Activated naive CD4-positive, alpha-beta T cell treated with anti-CD3 and anti-CD28 coated beads, Interleukin-2, amount 10 ng/mL, durations not matched to agents 7 days and 5 days (primary cell): ENCODE data around the gene EVA1A.

ENCODE experiments used
- CTCF ChIA-PET: fragments of 350-600 bp; sonication (Branson Sonifier 250); formaldehyde crosslinking; loops from one replicate; lab custom pipeline; 2021; ENCODE audit warnings: antibody characterized with exemption; lab: Charles Lee
- DNase-seq: peaks from one replicate; pipeline ENCODE4 v3.0.0-alpha.2; 2020
- H3K27ac Mint-ChIP-seq: one replicate; pipeline ENCODE4 v1.8.0; 2021; ENCODE audit warnings: mild to moderate bottlenecking, moderate library complexity, mixed read lengths
- H3K27me3 Mint-ChIP-seq: one replicate; pipeline ENCODE4 v1.8.0; 2021; ENCODE audit warnings: mild to moderate bottlenecking, mixed read lengths
- H3K36me3 Mint-ChIP-seq: one replicate; pipeline ENCODE4 v1.8.0; 2021; ENCODE audit warnings: mixed read lengths
- H3K4me1 Mint-ChIP-seq: one replicate; pipeline ENCODE4 v1.8.0; 2021; ENCODE audit warnings: mixed read lengths
- H3K4me3 Mint-ChIP-seq: one replicate; pipeline ENCODE4 v1.8.0; 2021; ENCODE audit warnings: mild to moderate bottlenecking, moderate library complexity, mixed read lengths
- H3K9me3 Mint-ChIP-seq: one replicate; pipeline ENCODE4 v1.8.0; 2021; ENCODE audit warnings: mixed read lengths

EVA1A gene

DNA sequence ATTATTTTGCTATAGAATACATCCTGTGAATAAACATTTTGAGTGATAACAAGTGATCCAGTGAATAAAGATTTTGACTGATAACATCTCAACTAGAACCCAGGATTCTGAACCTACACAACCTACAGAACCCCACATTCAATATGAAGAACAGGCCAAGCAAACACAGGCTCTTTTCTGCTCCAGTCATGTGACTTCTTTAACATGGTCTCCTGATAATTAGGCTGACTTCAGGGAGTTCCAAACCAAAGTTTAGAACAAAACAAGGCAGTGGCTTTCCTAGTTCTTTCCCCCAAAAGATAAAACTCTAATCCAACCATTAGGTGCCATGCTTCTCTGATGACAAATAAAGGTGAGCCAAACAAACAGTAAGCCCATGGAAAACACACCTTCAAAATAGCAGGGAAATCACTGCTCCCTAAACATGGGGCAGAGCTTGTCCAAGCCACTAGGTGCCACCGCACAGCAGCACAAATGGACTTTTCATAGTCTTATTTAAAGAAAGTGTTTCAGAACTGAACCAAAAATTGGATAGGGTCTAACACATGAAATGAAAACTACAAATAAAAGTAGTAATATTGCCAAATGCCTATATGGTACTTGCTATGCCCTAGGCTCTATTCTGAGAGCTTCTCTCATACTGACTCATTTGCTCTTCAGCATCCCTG is 95.3 kb downstream of the EVA1A start:
- Mint-ChIP-seq H3K4me3 (no peak overlapping the region), H3K27ac (no peak overlapping the region), H3K27me3 (peaks cover 4% of the 10 kb centered on the region), H3K36me3 (no peaks in the 10 kb centered on the region), H3K4me1 (no peaks in the 10 kb centered on the region), H3K9me3 (no peaks in the 10 kb centered on the region)
- CTCF ChIA-PET: interaction anchor here (0.6 to 6.5 kb wide), 7 partner anchors 22 to 547 kb away, joined by 3 to 52 read pairs (median 3); no protein-coding TSS in a partner anchor
- DNase-seq: no peak

DNA sequence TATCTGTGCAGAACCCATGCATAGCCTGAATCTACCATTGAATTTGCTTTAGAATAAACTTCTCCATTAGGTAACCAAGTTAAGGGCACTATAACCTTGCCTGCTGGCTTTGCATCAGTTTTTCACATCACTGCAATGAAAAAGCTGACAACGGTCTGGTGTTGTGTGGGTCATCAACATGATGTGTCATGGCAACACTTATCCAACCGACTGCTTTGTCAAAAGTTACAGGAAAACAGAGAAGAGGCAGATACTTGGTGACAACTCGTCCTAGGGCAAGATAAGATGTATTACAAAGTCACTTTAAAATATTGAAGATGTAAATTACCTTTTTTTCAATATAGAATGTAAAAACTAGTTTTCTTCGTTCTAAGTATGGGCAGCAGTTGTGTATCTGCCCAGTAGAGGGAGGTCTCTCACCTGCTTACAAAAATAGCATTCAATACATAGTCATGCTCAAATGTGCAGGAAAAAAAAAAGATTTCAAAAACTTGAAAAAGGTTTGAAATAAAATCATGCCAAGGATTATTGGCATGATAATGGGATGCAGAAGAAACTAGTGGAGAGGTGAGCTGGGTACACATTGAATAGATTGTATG is 96.3 kb downstream of the EVA1A start:
- H3K27me3 Mint-ChIP-seq: peaks cover 4% of the 10 kb centered on the region
- H3K36me3 Mint-ChIP-seq: no peaks in the 10 kb centered on the region
- H3K27ac Mint-ChIP-seq: no peak overlapping the region
- DNase-seq: no peak
- H3K4me1 Mint-ChIP-seq: no peaks in the 10 kb centered on the region
- no peak overlapping the region for H3K4me3 Mint-ChIP-seq
- CTCF ChIA-PET: interaction anchor here (0.6 to 6.5 kb wide), 5 partner anchors 41 to 546 kb away, joined by 3 to 52 read pairs (median 3); no protein-coding TSS in a partner anchor
- no peaks in the 10 kb centered on the region for H3K9me3 Mint-ChIP-seq

DNA sequence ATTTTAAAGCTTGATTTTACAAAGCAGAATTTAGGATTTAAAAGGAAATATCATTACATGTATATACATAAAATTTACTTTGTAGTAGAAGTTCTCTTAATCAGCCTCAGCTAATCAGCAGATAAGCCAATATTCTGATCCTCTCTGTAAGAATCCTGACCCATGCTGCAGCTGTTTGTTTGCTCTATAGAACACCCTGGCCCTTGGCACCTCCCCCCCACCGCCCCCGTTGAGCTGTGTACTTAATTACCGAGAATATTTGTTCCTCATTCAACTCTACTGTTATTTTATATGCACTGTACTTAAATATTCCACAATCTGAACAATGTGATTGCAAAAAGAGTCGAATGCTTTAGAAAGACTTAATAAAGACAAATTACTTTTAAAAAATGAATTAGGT is 98.0 kb downstream of the EVA1A start:
- no peak for DNase-seq
- CTCF ChIA-PET: interaction anchor here (0.9 kb wide), 1 partner anchor 146 kb away, joined by 4 read pairs; no protein-coding TSS in a partner anchor
- Mint-ChIP-seq H3K36me3 (no peaks in the 10 kb centered on the region), H3K4me1 (no peaks in the 10 kb centered on the region), H3K9me3 (no peaks in the 10 kb centered on the region), H3K27ac (no peak overlapping the region), H3K27me3 (peaks cover 4% of the 10 kb centered on the region), H3K4me3 (no peak overlapping the region)

DNA sequence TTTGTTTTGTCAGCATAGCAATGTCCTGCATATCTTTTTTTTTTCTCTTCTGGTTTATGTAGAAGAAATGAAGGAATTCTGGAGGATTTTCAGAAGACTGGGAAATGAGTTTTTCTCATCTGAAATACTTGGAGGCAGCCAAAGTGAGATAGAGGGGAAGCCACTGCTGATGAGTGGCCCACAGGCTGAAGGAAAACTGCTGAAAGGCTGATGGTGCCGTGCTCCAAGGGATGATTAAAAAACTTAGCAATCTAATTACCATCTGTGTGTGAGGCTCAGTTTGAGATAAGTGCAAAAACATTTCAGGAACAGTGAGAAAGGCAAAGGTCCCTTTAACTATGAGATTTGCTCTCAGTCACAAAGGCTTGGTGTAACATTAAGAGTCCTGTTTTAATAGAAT is 98.5 kb downstream of the EVA1A start:
- Mint-ChIP-seq H3K36me3 (no peaks in the 10 kb centered on the region), H3K9me3 (no peaks in the 10 kb centered on the region), H3K27ac (no peak overlapping the region), H3K4me3 (no peak overlapping the region), H3K4me1 (no peaks in the 10 kb centered on the region), H3K27me3 (peaks cover 4% of the 10 kb centered on the region)
- CTCF ChIA-PET: interaction anchor here (0.9 to 1.2 kb wide), 2 partner anchors 10 to 146 kb away, joined by 3 to 4 read pairs; no protein-coding TSS in a partner anchor
- DNase-seq: no peak

DNA sequence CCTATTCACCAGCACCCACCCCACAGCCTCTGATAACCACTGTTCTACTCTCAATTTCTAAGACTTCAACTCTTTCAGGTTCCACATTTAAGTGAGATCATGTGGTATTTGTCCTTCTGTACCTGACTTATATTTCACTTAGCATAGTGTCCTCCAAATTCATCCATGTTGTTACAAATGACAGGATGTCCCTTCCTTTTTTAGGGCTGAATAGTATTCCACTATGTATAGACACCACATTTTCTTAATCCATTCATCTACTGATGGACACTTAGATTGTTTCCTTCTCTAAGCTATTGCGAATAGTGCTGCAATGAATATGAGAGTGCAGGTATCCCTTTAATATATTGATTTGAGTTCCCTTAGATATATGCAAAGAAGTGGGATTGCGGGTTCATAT is 100.1 kb downstream of the EVA1A start:
- CTCF ChIA-PET: interaction anchor here (1.2 kb wide), 1 partner anchor 8 kb away, joined by 3 read pairs; no protein-coding TSS in a partner anchor
- peaks cover 4% of the 10 kb centered on the region for H3K27me3 Mint-ChIP-seq

DNA sequence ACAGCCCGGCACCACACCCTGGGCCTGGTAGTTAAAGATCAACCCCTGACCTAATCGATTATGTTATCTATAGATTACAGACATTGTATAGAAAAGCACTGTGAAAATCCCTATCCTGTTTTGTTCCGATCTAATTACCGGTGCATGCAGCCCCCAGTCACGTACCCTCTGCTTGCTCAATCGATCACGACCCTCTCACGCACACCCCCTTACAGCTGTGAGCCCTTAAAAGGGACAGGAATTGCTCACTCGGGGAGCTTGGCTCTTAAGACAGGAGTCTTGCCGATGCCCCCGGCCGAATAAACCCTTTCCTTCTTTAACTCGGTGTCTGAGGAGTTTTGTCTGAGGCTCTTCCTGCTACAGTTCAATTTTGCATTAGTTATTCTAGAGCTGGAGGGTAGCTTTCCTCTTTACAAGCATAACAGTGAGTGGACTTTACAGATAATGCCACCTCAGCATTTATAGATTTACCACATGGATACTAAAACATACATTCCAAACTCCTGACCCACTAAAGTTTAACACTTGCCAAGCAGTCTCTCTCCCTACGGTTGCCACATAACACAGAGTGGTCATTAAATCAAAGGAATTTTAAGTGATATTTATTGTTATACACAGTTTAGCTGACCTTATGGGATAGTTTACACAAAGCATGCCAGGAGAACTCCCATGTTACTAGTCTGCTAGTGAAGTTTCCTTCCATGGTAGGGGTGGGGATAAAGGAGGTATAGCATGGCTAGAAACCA is 101.0 kb downstream of the EVA1A start:
- Mint-ChIP-seq H3K36me3 (no peaks in the 10 kb centered on the region), H3K27ac (no peak overlapping the region), H3K4me3 (no peak overlapping the region), H3K27me3 (peaks cover 4% of the 10 kb centered on the region), H3K9me3 (no peaks in the 10 kb centered on the region), H3K4me1 (no peaks in the 10 kb centered on the region)
- CTCF ChIA-PET: no interaction called here
- no peak for DNase-seq

More for the DNA sequence above, 100.1 kb downstream of the EVA1A start:
- Mint-ChIP-seq H3K27ac (no peak overlapping the region), H3K36me3 (no peaks in the 10 kb centered on the region), H3K4me3 (no peak overlapping the region), H3K9me3 (no peaks in the 10 kb centered on the region), H3K4me1 (no peaks in the 10 kb centered on the region)
- no peak for DNase-seq

DNA sequence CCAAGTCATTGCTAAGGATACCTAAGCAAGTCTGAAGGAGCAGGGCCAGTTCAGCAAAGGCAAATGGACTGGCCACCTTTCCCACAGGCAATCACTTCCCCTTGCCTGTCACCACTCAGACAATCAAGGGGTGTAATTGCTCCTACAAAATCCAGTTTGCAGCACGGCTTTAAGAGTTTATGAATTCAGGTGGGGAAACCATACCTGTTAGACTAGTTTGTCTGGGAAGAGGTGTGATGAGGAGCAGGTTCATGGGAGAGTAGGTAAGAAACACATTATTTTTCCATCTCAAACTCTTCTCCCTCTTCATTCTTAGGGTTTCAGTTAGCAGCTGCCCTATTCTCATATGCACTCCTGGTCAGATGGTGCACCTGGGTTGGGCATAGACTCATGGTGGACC is 102.5 kb downstream of the EVA1A start:
- CTCF ChIA-PET: no interaction called here
- H3K27me3 Mint-ChIP-seq: peaks cover 4% of the 10 kb centered on the region
- no peaks in the 10 kb centered on the region for H3K36me3 Mint-ChIP-seq
- no peaks in the 10 kb centered on the region for H3K9me3 Mint-ChIP-seq
- no peak overlapping the region for H3K4me3 Mint-ChIP-seq
- no peak overlapping the region for H3K27ac Mint-ChIP-seq
- no peak for DNase-seq
- no peaks in the 10 kb centered on the region for H3K4me1 Mint-ChIP-seq

DNA sequence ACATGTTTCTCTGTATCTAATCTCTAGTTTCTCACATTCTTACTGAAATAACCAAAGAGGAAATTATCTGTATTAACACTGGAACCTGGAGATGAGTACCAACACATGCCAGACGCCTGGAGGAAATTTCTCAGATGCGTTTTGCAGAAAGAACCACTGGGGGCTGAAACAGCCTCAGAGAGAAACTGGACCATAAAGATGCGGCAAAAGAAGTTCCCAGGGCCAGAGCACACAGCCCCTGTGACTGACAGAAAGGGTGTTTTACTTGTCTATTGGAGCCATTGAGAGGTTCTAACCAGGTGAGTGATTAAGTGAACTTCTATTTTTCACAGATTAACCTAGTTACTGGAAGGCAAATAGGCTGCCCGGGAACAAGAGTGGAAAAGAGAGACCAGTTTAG is 103.9 kb downstream of the EVA1A start:
- Mint-ChIP-seq H3K4me1 (no peaks in the 10 kb centered on the region), H3K4me3 (no peak overlapping the region), H3K27me3 (no peaks in the 10 kb centered on the region), H3K27ac (no peak overlapping the region), H3K9me3 (no peaks in the 10 kb centered on the region), H3K36me3 (no peaks in the 10 kb centered on the region)
- CTCF ChIA-PET: no interaction called here
- no peak for DNase-seq

DNA sequence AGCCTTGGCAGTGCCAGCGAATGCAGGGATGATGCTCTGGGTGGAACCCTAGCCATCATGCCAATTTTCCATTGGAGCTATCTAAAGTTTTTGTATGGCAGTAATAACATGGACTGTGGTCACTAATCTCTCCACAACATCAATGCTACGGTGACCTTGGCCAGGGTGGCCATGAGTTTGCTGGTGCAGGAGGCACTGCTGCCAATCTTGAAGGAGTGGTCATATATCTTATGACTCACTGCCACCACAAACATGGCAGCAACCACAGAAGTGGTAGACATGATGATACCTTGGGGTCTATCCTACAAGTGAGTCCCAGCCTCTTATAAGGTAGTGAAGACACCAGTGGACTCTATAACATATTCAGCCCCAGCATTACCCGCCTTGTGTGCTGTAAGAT is 104.6 kb downstream of the EVA1A start:
- no peaks in the 10 kb centered on the region for H3K4me1 Mint-ChIP-seq
- DNase-seq: no peak
- no peaks in the 10 kb centered on the region for H3K9me3 Mint-ChIP-seq
- H3K36me3 Mint-ChIP-seq: no peaks in the 10 kb centered on the region
- CTCF ChIA-PET: no interaction called here
- H3K4me3 Mint-ChIP-seq: no peak overlapping the region
- H3K27me3 Mint-ChIP-seq: no peaks in the 10 kb centered on the region
- no peak overlapping the region for H3K27ac Mint-ChIP-seq

DNA sequence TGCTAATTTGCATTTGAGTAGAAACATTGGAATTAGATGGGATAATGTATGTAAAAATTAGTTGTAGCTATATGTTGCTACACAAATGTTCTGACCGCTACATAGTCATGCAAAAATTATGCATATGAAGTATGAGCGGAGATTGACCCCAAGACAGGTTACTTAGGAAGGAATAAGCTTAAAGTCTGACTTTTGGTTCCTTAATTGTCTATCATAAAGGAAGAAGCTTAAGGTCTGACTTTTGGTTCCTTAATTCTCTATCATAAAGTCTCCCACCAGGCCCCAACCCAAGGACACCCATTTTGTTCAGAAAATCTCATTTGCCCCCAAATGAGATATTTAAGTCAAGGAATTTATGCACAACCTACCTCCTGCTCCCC is 106.5 kb downstream of the EVA1A start:
- H3K4me1 Mint-ChIP-seq: no peaks in the 10 kb centered on the region
- DNase-seq: no peak
- H3K9me3 Mint-ChIP-seq: no peaks in the 10 kb centered on the region
- CTCF ChIA-PET: interaction anchor here (1.6 kb wide), 1 partner anchor 13 kb away, joined by 4 read pairs; no protein-coding TSS in a partner anchor
- H3K4me3 Mint-ChIP-seq: no peak overlapping the region
- no peaks in the 10 kb centered on the region for H3K36me3 Mint-ChIP-seq
- H3K27me3 Mint-ChIP-seq: no peaks in the 10 kb centered on the region
- H3K27ac Mint-ChIP-seq: no peak overlapping the region

DNA sequence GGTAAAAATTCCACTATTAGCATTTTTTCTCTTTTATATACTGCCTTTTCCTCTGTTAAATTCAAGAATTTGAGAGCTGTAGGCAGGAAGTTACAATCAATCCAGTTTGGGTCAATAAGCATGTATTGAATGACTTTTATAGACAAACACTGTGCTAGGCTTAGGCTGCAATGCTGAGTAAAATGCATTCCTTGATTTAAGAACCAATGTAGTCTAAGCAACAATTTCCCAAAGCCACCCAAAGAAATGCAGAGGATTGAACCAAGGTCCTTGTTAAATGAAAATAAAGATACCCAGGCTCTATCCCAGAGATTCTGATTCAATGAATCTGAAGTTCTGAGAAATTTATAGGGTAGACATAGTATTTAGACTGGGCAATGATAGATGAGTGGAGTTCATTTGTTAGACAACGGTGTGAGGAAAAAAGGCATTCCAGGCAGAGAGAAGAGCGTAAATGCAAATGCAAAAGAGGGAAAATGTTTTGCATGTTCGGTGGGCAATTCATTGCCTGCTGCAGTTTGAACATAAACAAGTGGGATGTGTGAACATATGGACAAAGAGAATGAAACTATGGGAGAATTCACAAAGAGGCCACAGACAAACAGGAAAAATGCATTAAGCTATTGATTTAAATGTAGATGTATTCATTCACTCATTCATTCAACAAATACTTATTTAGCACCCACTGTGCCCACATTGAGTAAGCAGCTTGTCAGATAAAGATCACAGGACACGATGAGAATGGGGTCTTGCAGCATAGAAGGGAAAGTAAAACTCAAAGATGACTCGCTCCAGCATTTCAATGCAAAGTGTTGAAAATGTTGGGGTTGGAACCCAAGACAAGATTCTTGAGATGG is 107.1 kb downstream of the EVA1A start:
- Mint-ChIP-seq H3K4me1 (no peaks in the 10 kb centered on the region), H3K27ac (no peak overlapping the region), H3K36me3 (no peaks in the 10 kb centered on the region), H3K27me3 (no peaks in the 10 kb centered on the region), H3K4me3 (no peak overlapping the region), H3K9me3 (no peaks in the 10 kb centered on the region)
- no peak for DNase-seq
- CTCF ChIA-PET: interaction anchor here (1.6 kb wide), 1 partner anchor 13 kb away, joined by 4 read pairs; no protein-coding TSS in a partner anchor

DNA sequence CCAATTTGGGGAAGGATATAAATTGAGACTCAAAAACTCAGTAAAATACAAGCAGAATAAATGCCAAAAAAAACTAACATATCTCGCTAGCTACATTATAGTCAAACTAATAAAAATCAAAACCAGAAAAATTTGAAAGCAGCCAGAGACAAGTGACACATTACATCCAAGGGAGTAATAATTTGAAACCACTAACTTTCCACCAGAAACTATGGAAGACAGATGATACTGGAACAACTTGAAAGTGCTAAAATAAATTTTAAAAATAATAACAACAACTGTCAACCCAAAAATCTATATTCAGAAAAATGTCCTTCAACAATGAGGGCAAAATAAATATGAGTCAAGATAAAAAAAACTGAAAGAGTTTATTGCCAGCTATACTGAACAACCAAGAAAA is 110.7 kb downstream of the EVA1A start:
- Mint-ChIP-seq H3K36me3 (no peaks in the 10 kb centered on the region), H3K4me1 (no peaks in the 10 kb centered on the region), H3K4me3 (no peak overlapping the region), H3K9me3 (no peaks in the 10 kb centered on the region), H3K27ac (no peak overlapping the region), H3K27me3 (no peaks in the 10 kb centered on the region)
- CTCF ChIA-PET: no interaction called here
- no peak for DNase-seq

DNA sequence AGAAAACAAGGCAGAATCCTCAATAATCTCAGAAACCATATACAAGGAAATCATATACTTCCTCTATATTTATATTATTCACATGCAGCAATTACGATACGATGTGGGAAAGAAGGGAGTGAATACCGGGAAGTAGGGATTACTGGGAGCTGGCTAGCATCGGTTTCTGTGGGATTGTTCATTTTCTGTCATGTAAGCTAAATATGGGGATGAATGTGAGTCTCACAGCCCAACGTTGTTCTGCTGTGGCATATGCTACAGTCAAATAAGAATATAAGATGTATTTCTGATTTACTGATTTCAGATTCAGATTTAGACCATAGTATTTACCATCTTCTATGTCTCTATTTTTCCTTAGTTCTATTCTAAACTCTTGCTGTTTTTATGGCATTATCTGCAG is 113.6 kb downstream of the EVA1A start:
- Mint-ChIP-seq H3K27me3 (no peaks in the 10 kb centered on the region), H3K4me1 (no peaks in the 10 kb centered on the region), H3K27ac (no peak overlapping the region), H3K36me3 (no peaks in the 10 kb centered on the region), H3K4me3 (no peak overlapping the region), H3K9me3 (no peaks in the 10 kb centered on the region)
- CTCF ChIA-PET: no interaction called here
- DNase-seq: no peak
